H1 (cell line): Measurements from ENCODE around the gene ASTN2. TPM values are rescaled to one million over a fixed set of nuclear protein-coding genes. Genes with fewer than 3 reads are reported as not detected.

Source experiments
- CTCF ChIA-PET: fragments of 300-600 bp; sonication (Branson Sonifier 250); formaldehyde crosslinking; loops from one replicate; lab custom pipeline; 2021; ENCODE audit not compliant: partially characterized antibody; lab: Charles Lee
- POLR2A ChIA-PET: fragments of 300-600 bp; sonication (Branson Sonifier 250); formaldehyde crosslinking; loops from one replicate; lab custom pipeline; 2021; ENCODE audit warnings: inconsistent platforms; ENCODE audit not compliant: partially characterized antibody; lab: Charles Lee
- DNase-seq, 2 experiments: peaks; one replicate each; pipeline versions ENCODE4 v3.0.0 to v3.0.0-alpha.2; 2010 to 2022; ENCODE audit warnings: low spot score in 2 of 2, low read depth in 1 of 2, mixed read lengths in 1 of 2
- FAIRE-seq: peaks from 2 replicates; lab custom pipeline; 2011; peaks lifted over from hg19 to GRCh38; lab: Jason Lieb, UNC
- H2AFZ ChIP-seq: 2 replicates; pipeline ENCODE4 v1.8.1; 2012; ENCODE audit warnings: low read length, inconsistent platforms
- H2AK5ac ChIP-seq: 2 replicates; pipeline ENCODE4 v1.6.1; 2013; ENCODE audit warnings: low read depth, low read length
- H2BK120ac ChIP-seq: replicated peaks from 2 replicates; pipeline ENCODE3; 2013; ENCODE audit warnings: low read depth, low read length, inconsistent platforms
- H2BK12ac ChIP-seq: 2 replicates; pipeline ENCODE4 v1.6.1; 2013; ENCODE audit warnings: low read depth, low read length
- H2BK15ac ChIP-seq: 2 replicates; pipeline ENCODE4 v1.6.1; 2013; ENCODE audit warnings: low read length
- H2BK20ac ChIP-seq: 2 replicates; pipeline ENCODE4 v1.6.1; 2013; ENCODE audit warnings: low read length
- H2BK5ac ChIP-seq: 2 replicates; pipeline ENCODE4 v1.6.1; 2013; ENCODE audit warnings: low read depth, low read length
- H3K14ac ChIP-seq: 2 replicates; pipeline ENCODE4 v1.6.1; 2013; ENCODE audit warnings: inconsistent platforms; ENCODE audit not compliant: insufficient read length
- H3K18ac ChIP-seq: 2 replicates; pipeline ENCODE4 v1.6.1; 2013; ENCODE audit warnings: low read length; ENCODE audit errors: extremely low read depth
- H3K23ac ChIP-seq: 2 replicates; pipeline ENCODE4 v1.6.1; 2013; ENCODE audit warnings: inconsistent platforms; ENCODE audit not compliant: insufficient read length
- H3K23me2 ChIP-seq: 2 replicates; pipeline ENCODE4 v1.6.1; 2013; ENCODE audit warnings: low read depth, low read length
- H3K27ac ChIP-seq: 2 replicates; pipeline ENCODE4 v1.6.1; 2011; ENCODE audit warnings: low read depth, low read length, inconsistent platforms
- H3K27me3 ChIP-seq, 4 experiments: replicated peaks in 1 of 4; 1 replicate in 1 of 4; 2 replicates in 3 of 4; pipeline versions ENCODE4 v1.6.1 to v1.8.1; 2011 to 2013; ENCODE audit warnings: low read length in 3 of 4, mild to moderate bottlenecking in 3 of 4, inconsistent platforms in 2 of 4, mixed read lengths in 2 of 4, moderate library complexity in 1 of 4; ENCODE audit not compliant: control insufficient read depth in 3 of 4, insufficient read depth in 3 of 4; ENCODE audit errors: extremely low read depth in 1 of 4
- H3K36me3 ChIP-seq, 4 experiments: 2 replicates each; pipeline versions ENCODE4 v1.6.1 to v1.8.1; 2011 to 2013; ENCODE audit warnings: mild to moderate bottlenecking in 4 of 4, low read length in 3 of 4, moderate library complexity in 2 of 4, control low read depth in 1 of 4, inconsistent platforms in 1 of 4; ENCODE audit not compliant: insufficient read depth in 4 of 4, control insufficient read depth in 2 of 4
- H3K4ac ChIP-seq: replicated peaks from 2 replicates; pipeline ENCODE3; 2013; ENCODE audit warnings: low read length, low read depth, mixed read lengths, inconsistent platforms; ENCODE audit not compliant: insufficient read length
- H3K4me1 ChIP-seq, 4 experiments: replicated peaks in 1 of 4; 1 replicate in 1 of 4; 2 replicates in 3 of 4; pipeline versions ENCODE4 v1.6.1 to v1.8.1; 2011 to 2013; ENCODE audit warnings: low read length in 3 of 4, inconsistent platforms in 2 of 4, mixed read lengths in 1 of 4; ENCODE audit not compliant: insufficient read depth in 4 of 4, control insufficient read depth in 3 of 4
- H3K4me2 ChIP-seq, 2 experiments: 2 replicates each; pipeline versions ENCODE4 v1.6.1 to v1.8.1; 2011 to 2013; ENCODE audit warnings: low read depth in 2 of 2, low read length in 2 of 2, control low read depth in 1 of 2, inconsistent platforms in 1 of 2, mild to moderate bottlenecking in 1 of 2; ENCODE audit not compliant: insufficient read depth in 1 of 2
- H3K4me3 ChIP-seq, 4 experiments: fragments of 200-600, 300-600 bp in 1 of 4; sonication (generic), shearing (Covaris generic), sonication (Bioruptor Twin) in 1 of 4; 2 replicates each; pipeline versions ENCODE4 v1.5.1 to v1.8.1; 2011 to 2016; ENCODE audit warnings: low read length in 4 of 4, low read depth in 3 of 4, control low read depth in 2 of 4, inconsistent platforms in 2 of 4, mild to moderate bottlenecking in 2 of 4, mixed read lengths in 1 of 4, moderate library complexity in 1 of 4; ENCODE audit not compliant: insufficient read depth in 2 of 4; ENCODE audit errors: extremely low read depth in 1 of 4
- H3K56ac ChIP-seq: replicated peaks from 2 replicates; pipeline ENCODE3; 2013; ENCODE audit warnings: low read depth, mild to moderate bottlenecking, mixed read lengths, low read length, inconsistent platforms; ENCODE audit not compliant: insufficient read length
- H3K79me1 ChIP-seq: 2 replicates; pipeline ENCODE4 v1.6.1; 2013; ENCODE audit warnings: low read depth, low read length, control low read depth
- H3K79me2 ChIP-seq, 2 experiments: 2 replicates each; pipeline versions ENCODE4 v1.6.1 to v1.8.1; 2012 to 2013; ENCODE audit warnings: low read length in 2 of 2, mild to moderate bottlenecking in 2 of 2, inconsistent platforms in 1 of 2; ENCODE audit not compliant: insufficient read depth in 2 of 2, control insufficient read depth in 1 of 2
- H3K9ac ChIP-seq, 4 experiments: replicated peaks in 1 of 4; 1 replicate in 1 of 4; 2 replicates in 3 of 4; pipeline versions ENCODE4 v1.6.1 to v1.8.1; 2011 to 2013; ENCODE audit warnings: low read depth in 3 of 4, low read length in 3 of 4, control low read depth in 2 of 4, mild to moderate bottlenecking in 2 of 4, moderate library complexity in 2 of 4, inconsistent platforms in 1 of 4; ENCODE audit errors: extremely low read depth in 1 of 4
- H3K9me3 ChIP-seq, 2 experiments: 2 replicates each; pipeline versions ENCODE4 v1.6.1 to v1.8.1; 2012 to 2013; ENCODE audit warnings: mild to moderate bottlenecking in 2 of 2, moderate library complexity in 2 of 2, control low read depth in 1 of 2, inconsistent platforms in 1 of 2, low read depth in 1 of 2, low read length in 1 of 2, mixed read lengths in 1 of 2; ENCODE audit not compliant: insufficient read depth in 2 of 2
- H4K20me1 ChIP-seq, 2 experiments: replicated peaks in 1 of 2; 2 replicates each; pipeline versions ENCODE3 to v1.8.1; 2011 to 2013; ENCODE audit warnings: inconsistent platforms in 2 of 2, low read length in 2 of 2, mild to moderate bottlenecking in 1 of 2; ENCODE audit not compliant: insufficient read depth in 2 of 2, control insufficient read depth in 1 of 2
- H4K5ac ChIP-seq: 2 replicates; pipeline ENCODE4 v1.6.1; 2013; ENCODE audit warnings: low read length, low read depth, mixed read lengths, inconsistent platforms; ENCODE audit not compliant: insufficient read length
- H4K8ac ChIP-seq: 2 replicates; pipeline ENCODE4 v1.8.0; 2013; ENCODE audit warnings: mild to moderate bottlenecking, moderate library complexity, low read length, inconsistent platforms; ENCODE audit not compliant: insufficient read depth; ENCODE audit errors: extremely low read depth
- H4K91ac ChIP-seq: replicated peaks from 2 replicates; pipeline ENCODE3; 2013; ENCODE audit warnings: low read length, mixed read lengths, inconsistent platforms; ENCODE audit not compliant: insufficient read length
- RFX5 ChIP-seq: IDR thresholded peaks from 2 replicates; pipeline ENCODE4 v1.6.1; 2011; ENCODE audit warnings: low read depth, low read length, improper control_type of control experiment, borderline replicate concordance
- WGBS, 2 experiments: shearing (Covaris generic) in 1 of 2; methylation state at CpG; one replicate each; pipeline versions ENCODE4 v1.1.6 to v1.1.7; 2013 to 2015; ENCODE audit warnings: low lambda C conversion rate in 2 of 2, mixed read lengths in 2 of 2, inconsistent platforms in 1 of 2, low coverage in 1 of 2, missing lambda C conversion rate in 1 of 2; ENCODE audit not compliant: insufficient replicate concordance in 2 of 2, insufficient coverage in 1 of 2, insufficient read length in 1 of 2; ENCODE audit errors: extremely low coverage in 1 of 2, missing lambda C conversion rate in 1 of 2; 5-methylcytosine and 5-hydroxymethylcytosine counted together
- polyA plus RNA-seq, 7 experiments: library from polyadenylated mRNA; depleted of rRNA in 3 of 7; stranded (reverse) in 5 of 7; unstranded in 2 of 7; fragments of >200 nt in 5 of 7; fragments of 200-250 nt in 2 of 7; gene quantifications; 1 replicate in 5 of 7; 2 replicates in 1 of 7; 4 replicates in 1 of 7; pipeline versions ENCODE4 v1.2.1 to v1.2.3, GENCODE V29; 2011 to 2013; ENCODE audit warnings: missing spikeins in 2 of 7, mixed read lengths in 2 of 7
- total RNA-seq: library from RNA; stranded (reverse); fragmentation: NEBNext Ultra II Directional; extraction: Animal tissue kit (Norgen Biotek cat#: 25700); gene quantifications from 2 replicates; pipeline ENCODE4 v1.2.1, GENCODE V29; 2021

Gene ASTN2
- total and polyA plus RNA-seq, 2 of the 8 experiments (the other 6 are each of a cell fraction or from before 2014, with no cell fraction given) = 8.2 to 13.7 TPM

GRCh38 chr9:116673375-116673774 is 741.5 kb downstream of the ASTN2 start:
- H2AFZ ChIP-seq = no peak overlapping the region
- no peak overlapping the region for H3K4me3 ChIP-seq
- TF ChIP-seq RFX5 = no peak

More at GRCh38 chr9:116673375-116673774, 741.5 kb downstream of the ASTN2 start:
- H3K23me2 ChIP-seq = no peaks in the 10 kb centered on the region
- H2BK5ac ChIP-seq = no peak overlapping the region
- peaks cover 0 to 4% (median 1%) of the 10 kb centered on the region in 4 experiments; a peak in 2 of 8 replicates for H3K36me3 ChIP-seq
- no peaks in the 10 kb centered on the region for H3K27me3 ChIP-seq
- H3K9me3 ChIP-seq = peaks cover 39 to 43% of the 10 kb centered on the region in 2 experiments
- DNase-seq (no peak), FAIRE-seq (no peak)
- no peak overlapping the region for H3K27ac ChIP-seq
- peaks cover 0 to 1% of the 10 kb centered on the region in 2 experiments for H4K20me1 ChIP-seq
- POLR2A ChIA-PET = no interaction called here
- H4K8ac ChIP-seq = no peak overlapping the region
- no peaks in the 10 kb centered on the region for H3K79me2 ChIP-seq
- H3K4ac ChIP-seq = no peak overlapping the region
- H3K14ac ChIP-seq = no peak overlapping the region
- 54% methylated on average over 1 of the region's 1 CpG; no CpG with 5 or more reads in 1 of the 2 experiments for WGBS, 2 experiments
- H4K91ac ChIP-seq = no peak overlapping the region
- H2BK120ac ChIP-seq = no peak overlapping the region
- no peak overlapping the region for H2BK12ac ChIP-seq
- no peak overlapping the region for H4K5ac ChIP-seq
- H2BK15ac ChIP-seq = no peak overlapping the region
- no peak overlapping the region for H3K4me2 ChIP-seq
- H3K79me1 ChIP-seq = no peaks in the 10 kb centered on the region
- H2AK5ac ChIP-seq = no peak overlapping the region
- no peak overlapping the region for H3K18ac ChIP-seq
- no peaks in the 10 kb centered on the region for H3K4me1 ChIP-seq
- no peak overlapping the region for H3K23ac ChIP-seq
- CTCF ChIA-PET = no interaction called here
- H3K9ac ChIP-seq = no peak overlapping the region
- no peak overlapping the region for H3K56ac ChIP-seq
- H2BK20ac ChIP-seq = no peak overlapping the region
